Memory B cell (primary cell): ENCODE measurements around the gene ZSCAN26.
"Not testable (repeated sequence)": the region's sequence is repeated elsewhere in the genome, so short reads cannot be mapped to it uniquely, and the experiment has no call there.

Experiments used
- ATAC-seq: fragments of 150-1000 bp; cut with Tn5 transposase; 2 replicates; pipeline ENCODE4 v1.10.0; 2021; ENCODE audit warnings: low read depth, mild to moderate bottlenecking, moderate library complexity
- DNase-seq, 2 donors: peaks; one replicate each; pipeline ENCODE4 v3.0.0; 2022; ENCODE audit warnings: low spot score in 2 of 2
- H3K27ac Mint-ChIP-seq: one replicate; pipeline ENCODE4 v1.8.0; 2022; ENCODE audit warnings: mild to moderate bottlenecking, moderate library complexity, mixed read lengths
- H3K27me3 Mint-ChIP-seq: one replicate; pipeline ENCODE4 v1.8.0; 2022; ENCODE audit warnings: mixed read lengths
- H3K36me3 Mint-ChIP-seq: one replicate; pipeline ENCODE4 v1.8.0; 2022; ENCODE audit warnings: mild to moderate bottlenecking, mixed read lengths
- H3K4me1 Mint-ChIP-seq: one replicate; pipeline ENCODE4 v1.8.0; 2022; ENCODE audit warnings: mixed read lengths
- H3K4me3 Mint-ChIP-seq: one replicate; pipeline ENCODE4 v1.8.0; 2022; ENCODE audit warnings: mild to moderate bottlenecking, moderate library complexity, mixed read lengths
- H3K9me3 Mint-ChIP-seq: one replicate; pipeline ENCODE4 v1.8.0; 2022; ENCODE audit warnings: mixed read lengths

ZSCAN26 gene

GRCh38 chr6:28274888-28275287 lies 7.9 kb downstream of the ZSCAN26 start:
- DNase-seq (no peak), ATAC-seq (no peak)
- Mint-ChIP-seq H3K27ac (peak overlapping the region; percentile 4), H3K27me3 (no peaks in the 10 kb centered on the region), H3K36me3 (peaks cover 50% of the 10 kb centered on the region), H3K4me1 (peaks cover 3% of the 10 kb centered on the region), H3K9me3 (peaks cover 3% of the 10 kb centered on the region), H3K4me3 (no peak overlapping the region)

GRCh38 chr6:28277746-28278145 lies 10.8 kb downstream of the ZSCAN26 start:
- Mint-ChIP-seq H3K36me3 (peaks cover 41% of the 10 kb centered on the region), H3K4me3 (no peak overlapping the region), H3K4me1 (peaks cover 6% of the 10 kb centered on the region), H3K27me3 (peaks cover 8% of the 10 kb centered on the region), H3K27ac (no peak overlapping the region), H3K9me3 (peaks cover 5% of the 10 kb centered on the region)
- ATAC-seq (no peak), DNase-seq (no peak)

GRCh38 chr6:28280595-28281287 lies 13.8 kb downstream of the ZSCAN26 start:
- peak overlapping the region; percentile 79 for H3K4me3 Mint-ChIP-seq
- peaks cover 5% of the 10 kb centered on the region for H3K9me3 Mint-ChIP-seq
- no peak overlapping the region for H3K27ac Mint-ChIP-seq
- ATAC-seq: no peak
- peaks cover 6% of the 10 kb centered on the region for H3K4me1 Mint-ChIP-seq
- no peak for DNase-seq
- peaks cover 23% of the 10 kb centered on the region for H3K36me3 Mint-ChIP-seq
- H3K27me3 Mint-ChIP-seq: peaks cover 12% of the 10 kb centered on the region

DNA sequence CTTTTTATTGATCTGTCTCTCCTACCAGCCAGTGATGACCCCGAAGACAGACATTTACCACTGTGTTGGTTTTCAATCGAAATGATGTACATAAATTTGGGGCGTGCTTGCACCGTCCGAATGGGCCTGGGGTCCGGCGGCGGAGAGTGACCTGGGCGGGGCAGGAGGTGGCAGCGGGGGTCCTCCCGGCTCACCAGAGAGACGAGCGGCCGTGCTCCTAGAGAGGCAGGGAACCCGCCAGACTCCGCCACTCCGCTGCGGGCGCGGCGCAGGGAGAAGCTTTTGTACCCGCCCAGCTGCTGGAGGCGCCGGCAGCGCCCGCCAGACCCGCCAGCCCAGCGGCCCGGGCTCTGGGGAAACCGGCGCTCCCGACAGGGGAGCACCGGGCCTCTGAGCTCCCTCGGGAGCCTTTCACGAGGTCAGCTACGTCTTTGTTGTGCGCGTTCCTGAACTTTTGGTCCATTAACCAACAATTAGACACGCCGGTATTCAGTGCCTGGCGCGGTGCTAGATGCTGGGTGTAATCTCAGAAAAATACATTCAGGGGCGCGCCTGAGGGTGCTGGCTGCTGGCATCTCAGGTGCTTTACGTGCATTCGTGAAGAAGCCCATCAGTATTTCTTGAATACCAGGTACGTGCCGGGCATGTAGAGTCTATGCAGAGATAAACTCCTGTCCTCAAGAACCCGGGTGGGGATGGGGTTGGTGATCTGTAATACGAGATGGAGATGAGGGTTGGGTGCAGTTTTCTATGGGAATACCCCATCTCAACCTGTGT lies 14.5 kb downstream of the ZSCAN26 start, which contains the start of gene PGBD1:
PGBD1 (plus strand) TSS at position 285 of the 777 bp plus-strand sequence. CDS start 2,242 bp downstream, outside the sequence.
- Mint-ChIP-seq H3K4me1 (peaks cover 6% of the 10 kb centered on the region), H3K36me3 (peaks cover 17% of the 10 kb centered on the region), H3K9me3 (peaks cover 2% of the 10 kb centered on the region), H3K4me3 (peak within 1 kb of the TSS; percentile 79), H3K27me3 (peaks cover 12% of the 10 kb centered on the region), H3K27ac (no peak within 1 kb of the TSS)
- DNase-seq (peak; percentile 13 to 37), ATAC-seq (peak; percentile 86)

- DNase-seq (no peak), ATAC-seq (no peak)
- H3K4me1 Mint-ChIP-seq: peaks cover 6% of the 10 kb centered on the region
- no peak overlapping the region for H3K27ac Mint-ChIP-seq
- peaks cover 10% of the 10 kb centered on the region for H3K36me3 Mint-ChIP-seq
- peaks cover 14% of the 10 kb centered on the region for H3K27me3 Mint-ChIP-seq
- H3K9me3 Mint-ChIP-seq: peaks cover 2% of the 10 kb centered on the region
- H3K4me3 Mint-ChIP-seq: no peak overlapping the region
Observed at GRCh38 chr6:28282926-28283325, 16.0 kb downstream of the ZSCAN26 start.

GRCh38 chr6:28291573-28291972 lies 24.6 kb downstream of the ZSCAN26 start:
- no peak for DNase-seq
- Mint-ChIP-seq H3K36me3 (peaks cover 7% of the 10 kb centered on the region), H3K27me3 (peaks cover under 1% of the 10 kb centered on the region), H3K9me3 (no peaks in the 10 kb centered on the region), H3K4me1 (no peaks in the 10 kb centered on the region), H3K27ac (no peak overlapping the region), H3K4me3 (no peak overlapping the region)
- ATAC-seq: no peak

DNA sequence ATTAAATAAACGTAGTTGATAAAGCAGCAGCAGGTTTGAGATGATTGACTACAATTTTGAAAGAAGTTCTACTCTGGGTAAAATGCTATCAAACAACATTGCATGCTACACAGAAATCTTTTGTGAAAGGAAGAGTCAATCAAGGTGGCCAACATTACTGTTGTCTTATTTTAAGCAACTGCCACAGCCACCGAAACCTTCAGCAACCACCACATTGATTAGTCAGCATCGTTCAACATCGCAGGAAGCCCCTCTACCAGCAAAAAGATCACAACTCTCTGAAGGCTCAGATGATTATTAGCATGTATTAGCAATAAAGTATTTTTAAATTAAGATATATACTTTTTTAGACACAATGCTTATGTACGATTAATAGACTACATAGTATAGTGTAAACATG lies 28.4 kb downstream of the ZSCAN26 start:
- Mint-ChIP-seq H3K36me3 (peaks cover 3% of the 10 kb centered on the region), H3K4me1 (no peaks in the 10 kb centered on the region), H3K9me3 (no peaks in the 10 kb centered on the region), H3K27ac (no peak overlapping the region), H3K27me3 (no peaks in the 10 kb centered on the region), H3K4me3 (no peak overlapping the region)
- ATAC-seq (no peak), DNase-seq (no peak)

DNA sequence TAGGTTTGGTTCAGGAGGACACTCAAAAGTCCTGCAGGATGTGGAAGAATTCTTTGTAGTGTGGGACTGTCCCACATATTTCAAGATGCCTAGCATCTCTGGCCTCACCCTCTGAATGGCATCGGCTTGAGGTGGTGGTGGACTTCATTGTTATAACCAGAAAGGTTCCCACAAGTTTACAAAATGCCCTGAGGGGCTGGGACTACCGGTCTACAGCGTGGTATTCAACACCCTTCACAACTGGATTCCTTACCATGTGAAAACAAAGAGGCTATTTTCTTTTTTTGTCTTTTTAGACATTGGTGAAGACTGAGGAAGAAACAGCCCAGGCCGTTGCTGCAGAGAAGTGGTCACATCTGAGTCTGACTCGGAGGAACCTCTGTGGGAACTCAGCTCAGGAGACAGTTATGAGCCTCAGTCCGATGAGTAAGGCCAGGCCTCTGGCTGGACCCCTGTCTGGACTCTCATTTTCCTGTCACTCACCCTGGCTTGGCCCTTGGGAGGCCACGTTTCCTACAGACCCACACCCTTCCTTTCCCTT lies 29.6 kb downstream of the ZSCAN26 start:
- Mint-ChIP-seq H3K4me3 (no peak overlapping the region), H3K27me3 (no peaks in the 10 kb centered on the region), H3K4me1 (no peaks in the 10 kb centered on the region), H3K36me3 (peaks cover 3% of the 10 kb centered on the region), H3K27ac (no peak overlapping the region), H3K9me3 (no peaks in the 10 kb centered on the region)
- ATAC-seq (no peak), DNase-seq (no peak)

GRCh38 chr6:28303570-28303969 lies 36.6 kb downstream of the ZSCAN26 start:
- DNase-seq (no peak), ATAC-seq (no peak)
- Mint-ChIP-seq H3K27ac (no peak overlapping the region), H3K36me3 (peaks cover 3% of the 10 kb centered on the region), H3K4me3 (no peak overlapping the region), H3K9me3 (peaks cover 10% of the 10 kb centered on the region), H3K27me3 (peaks cover 2% of the 10 kb centered on the region), H3K4me1 (peaks cover 7% of the 10 kb centered on the region)

GRCh38 chr6:28306363-28306762 lies 39.4 kb downstream of the ZSCAN26 start:
- not testable (repeated sequence) for H3K36me3 Mint-ChIP-seq, H3K4me1 Mint-ChIP-seq, H3K4me3 Mint-ChIP-seq, DNase-seq, ATAC-seq, H3K27ac Mint-ChIP-seq, H3K27me3 Mint-ChIP-seq
- H3K9me3 Mint-ChIP-seq: peaks cover 11% of the 10 kb centered on the region

DNA sequence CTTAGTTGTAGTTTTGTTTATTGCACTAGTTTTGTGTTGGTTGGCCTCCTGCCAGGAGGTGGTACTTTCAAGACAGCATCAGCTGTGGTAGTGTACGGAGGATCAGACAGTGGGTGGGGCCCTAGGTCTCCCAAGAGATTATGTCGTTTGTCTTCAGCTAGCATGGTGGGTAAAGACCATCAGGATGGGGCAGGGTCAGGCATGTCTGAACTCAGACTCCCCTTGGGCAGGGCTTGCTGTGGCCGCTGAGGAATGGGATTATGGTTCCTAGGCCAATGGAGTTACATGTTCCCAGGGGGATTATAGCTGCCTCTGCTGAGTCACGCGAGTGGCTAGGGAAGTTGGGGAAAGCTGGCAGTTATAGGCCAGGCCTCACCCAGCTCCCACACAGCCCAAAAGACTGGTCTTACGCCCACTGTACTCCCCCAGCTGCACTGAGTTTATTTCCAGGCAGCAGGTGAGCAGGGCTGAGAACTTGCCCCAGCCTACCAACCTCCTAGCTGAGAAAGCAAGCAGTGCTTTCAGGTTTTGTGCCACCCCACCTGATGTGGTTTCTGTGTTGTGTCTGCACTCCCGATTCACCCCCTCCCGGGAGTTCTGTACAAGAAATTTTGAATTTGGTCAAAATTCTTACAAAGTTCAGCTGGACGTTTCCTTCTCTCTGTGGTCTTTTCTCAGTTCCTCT lies 44.3 kb downstream of the ZSCAN26 start:
- Mint-ChIP-seq H3K27ac (no peak overlapping the region), H3K4me3 (no peak overlapping the region), H3K4me1 (peaks cover 3% of the 10 kb centered on the region), H3K36me3 (peaks cover 8% of the 10 kb centered on the region), H3K9me3 (peaks cover 6% of the 10 kb centered on the region), H3K27me3 (peaks cover 20% of the 10 kb centered on the region)
- ATAC-seq: no peak
- DNase-seq: no peak

GRCh38 chr6:28312939-28313338 lies 46.0 kb downstream of the ZSCAN26 start:
- peaks cover 18% of the 10 kb centered on the region for H3K27me3 Mint-ChIP-seq
- peaks cover 5% of the 10 kb centered on the region for H3K36me3 Mint-ChIP-seq

DNA sequence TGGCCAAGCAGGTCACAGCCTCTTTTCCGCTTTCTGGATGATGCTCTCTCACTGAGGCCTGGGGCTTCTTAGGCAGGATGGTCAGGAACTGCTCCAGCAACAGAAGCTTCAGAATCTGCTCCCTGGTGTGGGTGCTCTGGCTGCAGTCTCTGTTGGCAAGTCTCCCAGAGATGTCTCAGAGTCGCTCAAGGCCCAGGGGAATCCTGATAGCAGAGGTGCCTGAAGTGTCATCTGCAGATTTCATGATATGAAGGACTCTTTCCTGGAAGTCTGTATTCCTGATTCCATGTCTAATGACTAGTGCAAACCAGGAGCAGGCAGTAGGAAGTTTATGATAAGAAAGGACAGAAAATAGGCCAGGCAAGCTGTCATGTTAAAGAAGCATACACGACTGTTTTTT lies 48.7 kb downstream of the ZSCAN26 start:
- H3K4me1 Mint-ChIP-seq: peaks cover 3% of the 10 kb centered on the region
- H3K27me3 Mint-ChIP-seq: peaks cover 17% of the 10 kb centered on the region
- H3K36me3 Mint-ChIP-seq: peaks cover 6% of the 10 kb centered on the region
- ATAC-seq (no peak), DNase-seq (no peak)
- no peak overlapping the region for H3K27ac Mint-ChIP-seq
- H3K9me3 Mint-ChIP-seq: peaks cover 1% of the 10 kb centered on the region
- no peak overlapping the region for H3K4me3 Mint-ChIP-seq

More at GRCh38 chr6:28312939-28313338, 46.0 kb downstream of the ZSCAN26 start:
- peaks cover 3% of the 10 kb centered on the region for H3K9me3 Mint-ChIP-seq
- H3K4me3 Mint-ChIP-seq: no peak overlapping the region
- DNase-seq (no peak), ATAC-seq (no peak)
- peaks cover 3% of the 10 kb centered on the region for H3K4me1 Mint-ChIP-seq
- no peak overlapping the region for H3K27ac Mint-ChIP-seq

DNA sequence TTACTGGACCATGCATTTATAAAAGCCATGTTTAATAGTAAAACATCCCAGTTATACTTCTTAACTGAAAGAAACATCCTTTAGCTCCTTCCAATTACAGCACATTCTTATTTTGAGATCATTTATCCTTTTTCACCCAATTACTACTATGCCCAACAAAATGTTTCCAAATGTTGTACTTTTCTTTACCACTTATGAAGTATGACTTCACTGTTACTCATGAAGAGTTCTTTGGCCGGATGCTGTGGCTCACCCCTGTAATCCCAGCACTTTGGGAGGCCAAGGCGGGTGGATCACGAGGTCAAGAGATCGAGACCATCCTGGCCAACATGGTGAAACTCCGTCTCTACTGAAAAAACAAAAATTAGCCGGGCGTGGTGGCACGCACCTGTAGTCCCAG lies 50.9 kb downstream of the ZSCAN26 start:
- H3K9me3 Mint-ChIP-seq, DNase-seq, H3K4me1 Mint-ChIP-seq, H3K36me3 Mint-ChIP-seq, H3K27me3 Mint-ChIP-seq, ATAC-seq, H3K27ac Mint-ChIP-seq, H3K4me3 Mint-ChIP-seq: not testable (repeated sequence)
